Measurements from ENCODE around the gene ATP5PD.

ATP5PD gene

GRCh38 chr17:75088465-75089417, 42.0 kb upstream of the ATP5PD start:
- TF ChIP-seq CTCF (conservative IDR thresholded peaks at IDR 0.05; ENCODE audit: low read depth, low read length) = no peak
- peak overlapping the region; percentile 58 for H3K4me3 ChIP-seq (ENCODE audit: low read depth, low read length)
- peak; percentile 48 for DNase-seq (ENCODE audit: low read depth)

- TF ChIP-seq CTCF (conservative IDR thresholded peaks at IDR 0.05; ENCODE audit: low read depth, low read length) = no peak
- peak; percentile 78 for DNase-seq (ENCODE audit: low read depth)
- H3K4me3 ChIP-seq (ENCODE audit: low read depth, low read length) = peak within 1 kb of the TSS; percentile 58
These were observed 41.0 kb upstream of the ATP5PD start, which contains the start of gene SLC16A5 for GRCh38 chr17:75087558-75088453. Gene SLC16A5 (plus strand): TSS chr17:75087954. CDS start chr17:75093637, 5,683 bp downstream.

DNA sequence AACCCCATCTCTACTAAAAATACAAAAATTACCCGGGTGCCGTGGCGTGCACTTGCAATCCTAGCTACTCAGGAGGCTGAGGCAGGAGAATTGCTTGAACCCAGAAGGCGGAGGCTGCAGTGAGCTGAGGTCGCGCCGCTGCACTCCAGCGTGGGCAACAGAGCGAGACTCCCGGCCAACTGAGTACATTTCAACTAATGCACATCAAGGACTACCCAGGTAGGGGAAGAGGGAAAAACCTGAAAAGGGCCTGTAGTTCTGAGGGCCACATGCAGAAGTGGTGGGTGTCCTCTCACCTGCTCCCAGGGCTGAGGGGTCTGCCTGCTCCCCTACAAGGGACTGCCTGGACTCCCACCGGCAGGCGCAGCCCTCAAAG, 40.4 kb upstream of the ATP5PD start:
- DNase-seq (ENCODE audit: low read depth) = no peak
- TF ChIP-seq CTCF (conservative IDR thresholded peaks at IDR 0.05; ENCODE audit: low read depth, low read length) = no peak
- peak overlapping the region; percentile 58 for H3K4me3 ChIP-seq (ENCODE audit: low read depth, low read length)

DNA sequence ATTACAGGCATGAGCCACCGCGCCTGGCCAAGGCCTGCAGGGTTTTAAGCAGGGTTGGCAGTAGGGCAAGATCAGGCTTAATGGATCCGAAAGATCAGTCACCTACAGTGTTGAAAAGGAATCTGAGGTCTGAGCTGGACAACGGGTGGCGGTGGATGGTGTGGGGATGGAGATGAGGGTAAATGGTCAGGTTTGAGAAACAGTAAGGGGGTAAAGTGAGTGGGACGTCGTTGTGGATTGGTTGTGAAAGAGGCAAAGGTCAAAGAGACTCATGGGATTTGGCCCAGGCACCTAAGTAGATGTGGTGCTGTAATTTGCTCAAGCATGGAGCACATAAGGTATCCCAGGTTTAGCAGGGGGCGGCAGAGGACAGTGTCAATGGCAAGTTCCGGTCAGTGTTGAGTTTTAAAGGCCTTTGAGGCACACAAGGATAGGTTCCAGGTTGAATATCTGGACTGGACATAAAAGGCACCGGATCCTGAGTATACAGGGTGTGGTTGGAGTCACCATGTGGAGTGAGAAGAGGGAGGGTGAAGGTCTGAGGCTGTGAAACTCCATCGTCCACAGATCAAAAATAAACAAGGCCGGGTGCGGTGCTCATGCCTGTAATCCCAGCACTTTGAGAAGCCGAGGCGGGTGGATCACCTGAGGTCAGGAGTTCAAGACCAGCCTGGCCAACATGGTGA, 39.9 kb upstream of the ATP5PD start:
- TF ChIP-seq CTCF (conservative IDR thresholded peaks at IDR 0.05; ENCODE audit: low read depth, low read length) = no peak
- no peak for DNase-seq (ENCODE audit: low read depth)
- H3K4me3 ChIP-seq (ENCODE audit: low read depth, low read length) = no peak overlapping the region

DNA sequence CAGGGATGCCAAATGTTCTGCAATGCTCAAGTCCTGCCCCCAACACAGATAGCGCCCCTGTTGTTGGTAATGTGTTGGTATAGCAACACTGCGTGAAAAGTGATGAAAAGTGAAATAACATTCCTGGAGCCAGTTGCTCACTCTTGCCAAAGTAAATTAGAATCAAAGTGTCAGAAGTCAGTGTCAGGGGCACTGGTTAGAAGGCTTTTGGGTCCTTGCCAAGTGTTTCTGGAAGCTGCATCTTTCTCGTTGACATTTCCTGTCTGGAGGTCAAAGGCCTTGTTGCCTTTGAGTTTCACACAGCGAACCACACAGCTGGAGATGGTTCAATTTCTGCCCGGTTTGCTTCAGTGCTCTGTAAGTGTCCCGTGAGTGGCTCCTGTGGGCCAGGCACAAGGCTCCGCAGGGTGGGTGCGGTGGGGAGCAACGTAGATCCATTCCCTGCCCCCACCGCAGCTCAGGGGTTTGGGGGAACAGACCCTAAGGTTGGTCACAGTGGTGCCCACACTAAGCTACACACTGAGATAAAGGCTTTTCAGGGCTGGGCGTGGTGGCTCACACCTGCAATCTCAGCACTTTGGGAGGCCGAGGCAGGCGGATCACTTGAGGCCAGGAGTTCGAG, 37.4 kb upstream of the ATP5PD start:
- peak; percentile 95 for DNase-seq (ENCODE audit: low read depth)
- TF ChIP-seq CTCF (conservative IDR thresholded peaks at IDR 0.05; ENCODE audit: low read depth, low read length) = peak; percentile 7
- H3K4me3 ChIP-seq (ENCODE audit: low read depth, low read length) = no peak overlapping the region

- no peak overlapping the region for H3K4me3 ChIP-seq (ENCODE audit: low read depth, low read length)
- TF ChIP-seq CTCF (conservative IDR thresholded peaks at IDR 0.05; ENCODE audit: low read depth, low read length) = no peak
- no peak for DNase-seq (ENCODE audit: low read depth)
These were observed 35.9 kb upstream of the ATP5PD start for GRCh38 chr17:75082683-75083082.

All from choroid plexus epithelial cell (primary cell).